GM12872 (cell line): ENCODE results near the gene REEP3.

Experiments
- CTCF ChIP-seq: IDR thresholded peaks from 3 replicates; pipeline ENCODE4 v1.5.1; 2011; ENCODE audit warnings: low read depth, mild to moderate bottlenecking, low read length, moderate library complexity; ENCODE audit not compliant: insufficient read depth

Gene REEP3

GRCh38 chr10:63498665-63499064 lies 22.5 kb upstream of the REEP3 start:
- TF ChIP-seq CTCF = no peak

- TF ChIP-seq CTCF = no peak
Observed at GRCh38 chr10:63501954-63502353, 19.2 kb upstream of the REEP3 start.

GRCh38 chr10:63502832-63503231 lies 18.4 kb upstream of the REEP3 start:
- TF ChIP-seq CTCF = no peak

DNA sequence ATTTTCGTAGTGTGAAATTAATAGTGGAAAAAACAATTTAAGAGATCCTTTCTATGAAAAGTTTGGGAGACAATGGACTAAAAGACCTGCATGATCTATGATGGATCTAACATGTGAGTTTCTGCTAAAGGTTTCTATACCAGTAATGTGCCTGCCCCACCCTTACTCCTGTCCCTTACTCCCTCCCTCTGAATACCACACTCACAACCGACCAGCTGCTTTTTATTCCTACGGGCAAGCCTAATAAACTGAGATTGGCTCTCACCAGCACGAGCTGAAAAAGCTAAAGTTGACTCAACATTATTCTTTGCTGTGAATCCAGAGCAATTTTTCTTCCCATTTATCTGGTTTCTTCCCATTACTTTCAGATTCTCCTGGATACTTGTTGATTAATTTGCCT lies 17.8 kb upstream of the REEP3 start:
- no peak for TF ChIP-seq CTCF

DNA sequence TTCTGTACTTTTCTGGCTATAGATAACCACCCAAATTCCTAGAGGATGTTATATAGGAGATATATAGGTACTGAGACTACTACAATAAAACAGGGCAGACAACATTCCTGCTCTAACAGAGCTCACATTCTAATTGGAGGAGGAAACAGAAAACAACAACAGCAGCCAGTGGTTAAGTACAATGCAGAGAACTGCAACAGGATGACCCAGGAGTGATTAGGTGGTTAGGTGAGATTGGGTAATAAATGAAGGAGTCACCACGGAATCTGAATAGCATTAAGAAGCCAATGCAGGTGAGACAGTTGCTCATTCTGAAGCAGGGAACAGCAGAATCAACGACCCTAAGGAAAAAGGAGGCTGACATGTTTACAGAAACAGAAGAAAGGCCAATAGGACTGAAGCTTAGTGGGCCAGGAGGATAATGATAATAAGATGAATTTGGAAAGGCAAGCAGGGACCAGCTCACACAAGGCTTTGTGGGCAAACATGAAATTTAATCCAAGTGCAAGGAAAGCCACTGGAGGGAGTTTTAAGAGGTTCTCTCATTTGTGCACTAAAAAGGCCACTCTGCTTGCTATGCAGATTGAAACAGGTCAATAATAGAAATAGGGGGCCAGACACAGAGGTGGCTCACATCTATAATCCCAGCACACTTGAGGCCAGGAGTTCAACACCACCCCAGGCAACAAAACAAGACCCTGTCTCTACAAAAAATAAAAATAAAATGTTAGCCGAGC lies 16.9 kb upstream of the REEP3 start:
- no peak for TF ChIP-seq CTCF

GRCh38 chr10:63505562-63505961 lies 15.6 kb upstream of the REEP3 start:
- TF ChIP-seq CTCF = no peak

GRCh38 chr10:63506554-63506953 lies 14.6 kb upstream of the REEP3 start:
- no peak for TF ChIP-seq CTCF
